ENCODE measurements around the gene DGKE. TPM values are rescaled to one million over a fixed set of nuclear protein-coding genes. Genes with fewer than 3 reads are reported as not detected.

Gene DGKE
- total RNA-seq, 1 experiment from 2014 or later = 8.5 TPM

- H3K4me1 Mint-ChIP-seq = peaks cover 18% of the 10 kb centered on the region
- peak overlapping the region; percentile 88 for H3K4me3 Mint-ChIP-seq
- H3K27me3 Mint-ChIP-seq (ENCODE audit: low read depth) = peaks cover 20% of the 10 kb centered on the region
- TF ChIP-seq ZNF532 (CRISPR knock-in tag; IDR thresholded peaks at IDR 0.05; ENCODE audit: borderline replicate concordance) (no peak), ZNF281 (CRISPR knock-in tag; IDR thresholded peaks at IDR 0.05) (no peak), GRHL2 (CRISPR knock-in tag; IDR thresholded peaks at IDR 0.05; ENCODE audit: insufficient replicate concordance, severe bottlenecking) (no peak), ATF6 (CRISPR knock-in tag; IDR thresholded peaks at IDR 0.05) (no peak), ZBTB21 (CRISPR knock-in tag; IDR thresholded peaks at IDR 0.05; ENCODE audit: borderline replicate concordance) (no peak), FOXJ3 (CRISPR knock-in tag; IDR thresholded peaks at IDR 0.05; ENCODE audit: borderline replicate concordance) (no peak), TCF7 (CRISPR knock-in tag; IDR thresholded peaks at IDR 0.05; ENCODE audit: low read depth) (no peak), NR1H2 (CRISPR knock-in tag; IDR thresholded peaks at IDR 0.05) (no peak), ARID4B (CRISPR knock-in tag; IDR thresholded peaks at IDR 0.05; ENCODE audit: borderline replicate concordance) (no peak), RORB (CRISPR knock-in tag; IDR thresholded peaks at IDR 0.05) (no peak), FOXP4 (CRISPR knock-in tag; IDR thresholded peaks at IDR 0.05) (no peak)
- H3K36me3 Mint-ChIP-seq = peaks cover 16% of the 10 kb centered on the region
- no peak overlapping the region for H3K27ac Mint-ChIP-seq
- ChIA-PET CTCF (interaction anchor here (1.7 to 2.3 kb wide), 3 partner anchors 27 to 93 kb away, joined by 4 to 9 read pairs (median 7); no protein-coding TSS in a partner anchor), POLR2A (no interaction called here)
- ATAC-seq (no peak), DNase-seq (ENCODE audit: low spot score) (no peak)
- peaks cover 3% of the 10 kb centered on the region; the same call in 1 of the 2 replicates for H3K9me3 Mint-ChIP-seq
Measured at GRCh38 chr17:56912105-56912999, 78.4 kb downstream of the DGKE start.

All from WTC11 (cell line).